Heart left ventricle (tissue), 16 donors: ENCODE results near the gene FGB. TPM values are rescaled to one million over a fixed set of nuclear protein-coding genes. Genes with fewer than 3 reads are reported as not detected.

Experiments
- ATAC-seq, 4 donors: fragments of 200-7000 bp; cut with Tn5 transposase; one replicate each; pipeline ENCODE4 v1.9.1; 2020 to 2022; ENCODE audit warnings: moderate library complexity in 4 of 4, mild to moderate bottlenecking in 3 of 4, moderate number of reproducible peaks in 1 of 4
- DNase-seq, 5 donors: peaks; one replicate each; pipeline ENCODE4 v3.0.0-alpha.2; 2020
- H3K27ac ChIP-seq, 12 donors: fragments of 200-600 bp; sonication (generic) in 4 of 12; one replicate each; pipeline versions ENCODE4 v1.5.0 to v1.8.0; 2016 to 2022; ENCODE audit warnings: mild to moderate bottlenecking in 2 of 12
- H3K27me3 ChIP-seq, 9 donors: fragments of 200-600 bp; sonication (generic) in 2 of 9; one replicate each; pipeline versions ENCODE4 v1.5.1 to v1.8.0; 2016 to 2022; ENCODE audit warnings: mild to moderate bottlenecking in 3 of 9
- H3K36me3 ChIP-seq, 9 donors: fragments of 200-600 bp; sonication (generic) in 2 of 9; one replicate each; pipeline versions ENCODE4 v1.5.0 to v1.8.0; 2018 to 2022; ENCODE audit warnings: mild to moderate bottlenecking in 2 of 9
- H3K4me1 ChIP-seq, 12 donors: fragments of 200-600 bp; sonication (generic) in 4 of 12; one replicate each; pipeline versions ENCODE4 v1.5.0 to v1.8.0; 2016 to 2022; ENCODE audit warnings: mild to moderate bottlenecking in 3 of 12
- H3K4me3 ChIP-seq, 12 donors: fragments of 200-600 bp; sonication (generic) in 4 of 12; one replicate each; pipeline versions ENCODE4 v1.5.0 to v1.8.0; 2017 to 2022; ENCODE audit warnings: mild to moderate bottlenecking in 9 of 12, moderate library complexity in 4 of 12
- H3K9me3 ChIP-seq, 12 donors: fragments of 200-600 bp; sonication (generic) in 4 of 12; one replicate each; pipeline versions ENCODE4 v1.5.0 to v1.8.0; 2016 to 2022; ENCODE audit warnings: mild to moderate bottlenecking in 1 of 12
- CTCF ChIP-seq, 12 donors: fragments of 200-600 bp; sonication (generic) in 4 of 12; IDR thresholded peaks; one replicate each; pipeline versions ENCODE4 v1.5.0 to v1.8.0; 2018 to 2022; ENCODE audit warnings: antibody characterized with exemption in 12 of 12, mild to moderate bottlenecking in 5 of 12
- POLR2A ChIP-seq, 2 donors: fragments of 450-650 bp; IDR thresholded peaks; one replicate each; pipeline ENCODE4 v1.6.1; 2017; ENCODE audit warnings: antibody characterized with exemption in 2 of 2, mild to moderate bottlenecking in 2 of 2, moderate library complexity in 2 of 2
- WGBS, 4 donors: extraction: QIAGEN DNeasy Blood & Tissue Kit in 2 of 4; methylation state at CpG; one replicate each; pipeline versions ENCODE4 v1.1.5 to v1.1.7; 2013 to 2018; 5-methylcytosine and 5-hydroxymethylcytosine counted together
- intact Hi-C, 10 donors: fragments of 100-400 bp; cut with DNase I; formaldehyde crosslinking; loops; one replicate each; pipeline versions ENCODE4 v1.11.1 to v1.14.2; 2022
- polyA plus RNA-seq, 2 donors: library from polyadenylated mRNA; stranded (reverse); fragments of 200-250 nt; gene quantifications; one replicate each; pipeline ENCODE4 v1.2.3, GENCODE V29; 2013
- total RNA-seq, 9 donors: library from RNA; depleted of rRNA in 2 of 9; stranded (reverse); fragments of >200 nt in 2 of 9; fragmentation: NEBNext Ultra II Directional in 3 of 9; extraction: Animal tissue kit (Norgen Biotek cat#: 25700) in 3 of 9; gene quantifications; one replicate each; pipeline versions ENCODE4 v1.1.0 to v1.2.4, GENCODE V29; 2016 to 2023
- donor health status: ischemic (EF 13 %, LVEDD 7.1; RV severe dilation, severe dysfunction).
- donor health status: healthy with polysubstance abuse.
- donor health status: DM: no; HTN: yes; CAD: no.
- donor health status: DM: no; HTN: no; CAD: no.
- donor health status: ischemic (EF 25% LVEDD 6.9; RV normal size, moderate dysfunction).
- donor health status: ischemic (EF 25% LVEDD 5.7; RV mildly dilated, moderate dysfunction).
- donor health status: healthy.
- donor health status: DM: yes; HTN: yes; CAD: no.
- donor health status: ischemic (EF 35%, LVEDD 5.7; RV mildly dilated, moderate dysfunction).
- donor health status: nonischemic (EF 11% LVEDD 7.7; RV severe dilation, severe dysfunction).
- donor health status: DM: yes; HTN: yes; CAD: no.
- donor health status: PGD.
- donor health status: ischemic (EF 29% LVEDD 5.4; RV normal size, mild dysfunction).
- donor health status: nonischemic (EF 23%, LVEDD 6.1; RV moderate dilation, normal function).

The FGB gene
- total and polyA plus RNA-seq, 11 donors = 0.25 to 1.6 (median 0.46) TPM; not detected in 8

GRCh38 chr4:154585369-154586018, 22.7 kb downstream of the FGB start:
- intact Hi-C loops = no loop called here
- TF ChIP-seq POLR2A (IDR thresholded peaks at IDR 0.05) (no peak), CTCF (IDR thresholded peaks at IDR 0.05) (no peak)
- peaks cover 0 to 15% (median 0%) of the 10 kb centered on the region in 9 donors for H3K27me3 ChIP-seq
- H3K36me3 ChIP-seq = no peaks in the 10 kb centered on the region
- no peak overlapping the region for H3K27ac ChIP-seq
- no peak for DNase-seq
- ATAC-seq = no peak
- H3K9me3 ChIP-seq = no peaks in the 10 kb centered on the region
- no peaks in the 10 kb centered on the region for H3K4me1 ChIP-seq
- H3K4me3 ChIP-seq = no peak overlapping the region
- WGBS, 4 donors = 83 to 87% (median 84%) methylated on average over 10 of the region's 10 CpGs

- ATAC-seq (no peak), DNase-seq (no peak)
- Histone ChIP-seq H3K27ac (no peak overlapping the region), H3K36me3 (no peaks in the 10 kb centered on the region), H3K4me3 (no peak overlapping the region), H3K9me3 (no peaks in the 10 kb centered on the region), H3K4me1 (no peaks in the 10 kb centered on the region), H3K27me3 (peaks cover 0 to 21% (median 4%) of the 10 kb centered on the region in 9 donors)
- intact Hi-C loops = no loop called here
- WGBS, 4 donors = 81 to 87% (median 86%) methylated on average over 13 of the region's 13 CpGs
- TF ChIP-seq CTCF (IDR thresholded peaks at IDR 0.05) (no peak), POLR2A (IDR thresholded peaks at IDR 0.05) (no peak)
Observed at GRCh38 chr4:154586296-154587033, 23.7 kb downstream of the FGB start.

- Histone ChIP-seq H3K4me3 (no peak overlapping the region), H3K4me1 (no peaks in the 10 kb centered on the region), H3K9me3 (no peaks in the 10 kb centered on the region), H3K27ac (no peak overlapping the region), H3K36me3 (no peaks in the 10 kb centered on the region), H3K27me3 (peaks cover 0 to 21% (median 4%) of the 10 kb centered on the region in 9 donors)
- intact Hi-C loops = no loop called here
- TF ChIP-seq POLR2A (IDR thresholded peaks at IDR 0.05) = no peak
- no peak for TF ChIP-seq CTCF (IDR thresholded peaks at IDR 0.05)
- no peak for DNase-seq
- ATAC-seq = no peak
- WGBS, 4 donors = 76 to 93% (median 88%) methylated on average over 2 of the region's 2 CpGs
Observed at GRCh38 chr4:154588198-154588597, 25.4 kb downstream of the FGB start.

- Histone ChIP-seq H3K9me3 (no peaks in the 10 kb centered on the region), H3K27ac (no peak overlapping the region), H3K36me3 (no peaks in the 10 kb centered on the region), H3K27me3 (peaks cover 0 to 21% (median 4%) of the 10 kb centered on the region in 9 donors), H3K4me1 (no peaks in the 10 kb centered on the region), H3K4me3 (no peak overlapping the region)
- DNase-seq (no peak), ATAC-seq (no peak)
- WGBS, 4 donors = 56 to 70% (median 68%) methylated on average over 7 of the region's 7 CpGs
- intact Hi-C loops = no loop called here
- TF ChIP-seq POLR2A (IDR thresholded peaks at IDR 0.05) (no peak), CTCF (IDR thresholded peaks at IDR 0.05) (no peak)
Observed at GRCh38 chr4:154589296-154590197, 26.7 kb downstream of the FGB start.
